IMR-90 (cell line): ENCODE data around the gene TOMM6.
"Not testable (repeated sequence)": the region's sequence is repeated elsewhere in the genome, so short reads cannot be mapped to it uniquely, and the experiment has no call there.

Experiments
- CEBPB ChIP-seq: IDR thresholded peaks from 2 replicates; pipeline ENCODE4 v1.6.1; 2012; ENCODE audit warnings: low read depth, low read length, improper control_type of control experiment
- POLR2A ChIP-seq: IDR thresholded peaks from 2 replicates; pipeline ENCODE4 v1.6.1; 2012; ENCODE audit warnings: mild to moderate bottlenecking, low read depth, low read length
- RFX5 ChIP-seq: IDR thresholded peaks from 2 replicates; pipeline ENCODE4 v1.8.0; 2012; ENCODE audit warnings: low read depth, mild to moderate bottlenecking, low read length, moderate library complexity
- TF ChIP-seq, protein P1 (sequence below): conservative IDR thresholded peaks from 2 replicates; pipeline ENCODE4 v1.5.1; 2012; ENCODE audit warnings: mild to moderate bottlenecking, low read depth, low read length, improper control_type of control experiment
- TF ChIP-seq, protein P2 (sequence below): fragments of 150-350 bp; IDR thresholded peaks from 2 replicates; pipeline ENCODE4 v1.6.1; 2017; ENCODE audit warnings: mild to moderate bottlenecking, antibody characterized with exemption, low read length, low read depth

DNA sequence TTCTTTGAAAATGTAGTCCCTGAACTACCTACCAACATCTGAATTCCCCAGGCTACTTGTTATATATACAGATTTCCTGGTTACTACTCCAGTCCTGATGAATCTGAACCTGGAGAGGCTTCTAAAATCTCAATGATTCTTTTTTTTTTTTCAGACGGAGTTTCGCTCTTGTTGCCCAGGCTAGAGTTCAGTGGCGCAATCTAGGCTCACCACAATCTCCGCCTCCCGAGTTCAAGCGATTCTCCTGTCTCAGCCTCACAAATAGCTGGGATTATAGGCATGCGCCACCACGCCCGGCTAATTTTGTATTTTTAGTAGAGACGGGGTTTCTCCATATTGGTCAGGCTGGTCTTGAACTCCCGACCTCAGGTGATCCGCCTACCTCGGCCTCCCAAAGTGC is 24.5 kb downstream of the TOMM6 start:
- TF ChIP-seq CEBPB, RFX5, POLR2A: not testable (repeated sequence)
- TF ChIP-seq, protein P1, sequence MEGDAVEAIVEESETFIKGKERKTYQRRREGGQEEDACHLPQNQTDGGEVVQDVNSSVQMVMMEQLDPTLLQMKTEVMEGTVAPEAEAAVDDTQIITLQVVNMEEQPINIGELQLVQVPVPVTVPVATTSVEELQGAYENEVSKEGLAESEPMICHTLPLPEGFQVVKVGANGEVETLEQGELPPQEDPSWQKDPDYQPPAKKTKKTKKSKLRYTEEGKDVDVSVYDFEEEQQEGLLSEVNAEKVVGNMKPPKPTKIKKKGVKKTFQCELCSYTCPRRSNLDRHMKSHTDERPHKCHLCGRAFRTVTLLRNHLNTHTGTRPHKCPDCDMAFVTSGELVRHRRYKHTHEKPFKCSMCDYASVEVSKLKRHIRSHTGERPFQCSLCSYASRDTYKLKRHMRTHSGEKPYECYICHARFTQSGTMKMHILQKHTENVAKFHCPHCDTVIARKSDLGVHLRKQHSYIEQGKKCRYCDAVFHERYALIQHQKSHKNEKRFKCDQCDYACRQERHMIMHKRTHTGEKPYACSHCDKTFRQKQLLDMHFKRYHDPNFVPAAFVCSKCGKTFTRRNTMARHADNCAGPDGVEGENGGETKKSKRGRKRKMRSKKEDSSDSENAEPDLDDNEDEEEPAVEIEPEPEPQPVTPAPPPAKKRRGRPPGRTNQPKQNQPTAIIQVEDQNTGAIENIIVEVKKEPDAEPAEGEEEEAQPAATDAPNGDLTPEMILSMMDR, result not testable (repeated sequence)
- TF ChIP-seq, protein P2, sequence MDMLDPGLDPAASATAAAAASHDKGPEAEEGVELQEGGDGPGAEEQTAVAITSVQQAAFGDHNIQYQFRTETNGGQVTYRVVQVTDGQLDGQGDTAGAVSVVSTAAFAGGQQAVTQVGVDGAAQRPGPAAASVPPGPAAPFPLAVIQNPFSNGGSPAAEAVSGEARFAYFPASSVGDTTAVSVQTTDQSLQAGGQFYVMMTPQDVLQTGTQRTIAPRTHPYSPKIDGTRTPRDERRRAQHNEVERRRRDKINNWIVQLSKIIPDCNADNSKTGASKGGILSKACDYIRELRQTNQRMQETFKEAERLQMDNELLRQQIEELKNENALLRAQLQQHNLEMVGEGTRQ, result not testable (repeated sequence)
